IPS-NIHi7 (cell line): ENCODE measurements around the gene MTF1.
"Not testable (repeated sequence)": the region's sequence is repeated elsewhere in the genome, so short reads cannot be mapped to it uniquely, and the experiment has no call there.

ENCODE experiments used
- DNase-seq: peaks from one replicate; pipeline ENCODE4 v3.0.0; 2012; ENCODE audit warnings: mixed read lengths; ENCODE audit errors: extremely low spot score

The MTF1 gene

GRCh38 chr1:37859507-37860345 lies at the start of gene MTF1:
Gene MTF1 (minus strand): TSS chr1:37859592. CDS start chr1:37857658, 1,934 bp downstream.
- peak; percentile 100 for DNase-seq

DNA sequence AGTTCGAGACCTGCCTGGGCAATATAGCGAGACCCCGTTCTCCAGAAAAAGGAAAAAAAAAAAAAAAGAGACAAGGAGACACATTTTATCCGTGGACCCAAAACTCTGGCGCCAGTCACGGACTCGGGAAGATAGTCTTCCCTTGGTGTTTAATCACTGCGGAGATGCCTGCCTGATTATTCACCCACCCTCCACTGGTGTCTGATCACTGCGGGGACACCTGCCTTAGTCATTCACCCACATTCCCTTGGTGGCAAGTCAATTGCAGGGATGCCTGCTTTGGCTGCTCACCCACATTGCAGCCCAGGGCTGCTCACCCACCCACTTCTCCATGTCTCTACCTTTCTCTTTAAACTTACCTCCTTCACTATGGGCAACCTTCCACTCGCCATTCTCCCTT lies 49.1 kb upstream of the MTF1 start:
- DNase-seq, result not testable (repeated sequence)

- not testable (repeated sequence) for DNase-seq
Measured at GRCh38 chr1:37907416-37908125, 48.2 kb upstream of the MTF1 start.

DNA sequence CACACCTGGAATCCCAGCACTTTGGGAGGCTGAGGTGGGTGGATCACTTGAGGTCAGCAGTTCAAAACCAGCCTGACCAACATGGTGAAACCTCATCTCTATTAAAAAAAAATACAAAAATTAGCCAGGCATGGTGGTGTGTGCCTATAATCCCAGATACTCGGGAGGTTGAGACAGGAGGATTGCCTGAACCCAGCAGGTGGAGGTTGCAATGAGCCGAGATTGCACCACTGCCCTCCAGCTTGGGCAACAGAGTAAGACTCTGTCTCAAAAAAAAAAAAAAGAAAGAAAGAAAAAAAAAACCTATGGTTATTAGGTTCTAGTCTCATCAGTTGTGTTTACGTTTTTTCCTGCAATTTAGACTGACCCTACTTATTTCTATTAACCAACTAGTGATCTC lies 47.2 kb upstream of the MTF1 start:
- not testable (repeated sequence) for DNase-seq

DNA sequence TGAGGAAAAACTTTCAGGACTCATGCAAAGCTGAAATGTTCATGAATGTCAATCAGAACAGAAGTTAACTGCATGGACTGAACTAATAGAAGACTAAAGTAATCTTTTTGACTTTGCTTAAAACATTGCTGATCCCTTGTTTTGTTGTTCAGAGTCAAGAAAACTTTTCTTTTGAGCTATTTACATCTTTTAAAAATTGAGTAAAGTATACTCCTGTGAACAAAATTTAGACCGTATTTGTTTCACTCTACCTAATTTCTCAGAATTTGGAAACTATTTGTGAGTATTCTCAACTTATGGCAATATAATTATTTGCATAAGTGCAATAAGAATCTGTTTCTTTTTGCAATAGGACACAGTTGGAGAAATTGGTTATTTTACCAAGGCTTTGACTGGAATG lies 46.3 kb upstream of the MTF1 start:
- DNase-seq, result no peak

DNA sequence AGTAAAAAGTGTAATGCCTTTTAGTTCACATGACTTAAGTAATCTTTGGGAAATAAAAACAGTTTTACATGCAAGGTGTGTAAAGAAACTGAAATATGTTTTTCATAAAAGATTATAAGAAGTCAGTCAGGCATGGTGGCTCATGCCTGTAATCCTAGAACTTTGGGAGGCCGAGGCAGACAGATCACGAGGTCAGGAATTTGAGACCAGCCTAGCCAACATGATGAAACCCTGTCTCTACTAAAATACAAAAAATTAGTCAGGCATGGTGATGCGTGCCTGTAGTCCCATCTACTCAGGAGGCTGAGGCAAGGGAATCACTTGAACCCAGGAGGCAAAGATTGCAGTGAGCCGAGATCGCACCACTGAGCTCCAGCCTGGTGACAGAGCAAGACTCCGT lies 44.5 kb upstream of the MTF1 start:
- DNase-seq, result not testable (repeated sequence)

DNA sequence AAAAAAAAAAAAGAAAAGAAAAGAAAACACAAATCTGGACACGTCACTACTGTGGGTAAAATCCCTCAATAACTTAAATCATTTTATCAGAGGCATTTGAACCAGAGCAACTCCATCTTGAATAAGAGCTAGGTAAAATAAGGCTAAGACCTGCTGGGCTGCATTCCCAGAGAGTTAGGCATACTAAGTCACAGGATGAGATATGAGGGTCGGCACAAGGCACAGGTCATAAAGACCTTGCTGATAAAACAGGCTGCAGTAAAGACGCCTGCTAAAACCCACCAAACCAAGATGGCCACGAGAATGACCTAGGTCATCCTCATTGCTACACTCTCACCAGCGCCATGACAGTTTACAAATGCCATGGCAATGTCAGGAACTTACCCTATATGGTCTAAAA lies 43.6 kb upstream of the MTF1 start:
- no peak for DNase-seq

GRCh38 chr1:37901893-37902225 lies 42.5 kb upstream of the MTF1 start:
- no peak for DNase-seq

GRCh38 chr1:37901191-37901892 lies 42.0 kb upstream of the MTF1 start:
- DNase-seq, result no peak

GRCh38 chr1:37897563-37897962 lies 38.2 kb upstream of the MTF1 start:
- DNase-seq, result not testable (repeated sequence)

GRCh38 chr1:37893673-37894072 lies 34.3 kb upstream of the MTF1 start:
- DNase-seq, result no peak

DNA sequence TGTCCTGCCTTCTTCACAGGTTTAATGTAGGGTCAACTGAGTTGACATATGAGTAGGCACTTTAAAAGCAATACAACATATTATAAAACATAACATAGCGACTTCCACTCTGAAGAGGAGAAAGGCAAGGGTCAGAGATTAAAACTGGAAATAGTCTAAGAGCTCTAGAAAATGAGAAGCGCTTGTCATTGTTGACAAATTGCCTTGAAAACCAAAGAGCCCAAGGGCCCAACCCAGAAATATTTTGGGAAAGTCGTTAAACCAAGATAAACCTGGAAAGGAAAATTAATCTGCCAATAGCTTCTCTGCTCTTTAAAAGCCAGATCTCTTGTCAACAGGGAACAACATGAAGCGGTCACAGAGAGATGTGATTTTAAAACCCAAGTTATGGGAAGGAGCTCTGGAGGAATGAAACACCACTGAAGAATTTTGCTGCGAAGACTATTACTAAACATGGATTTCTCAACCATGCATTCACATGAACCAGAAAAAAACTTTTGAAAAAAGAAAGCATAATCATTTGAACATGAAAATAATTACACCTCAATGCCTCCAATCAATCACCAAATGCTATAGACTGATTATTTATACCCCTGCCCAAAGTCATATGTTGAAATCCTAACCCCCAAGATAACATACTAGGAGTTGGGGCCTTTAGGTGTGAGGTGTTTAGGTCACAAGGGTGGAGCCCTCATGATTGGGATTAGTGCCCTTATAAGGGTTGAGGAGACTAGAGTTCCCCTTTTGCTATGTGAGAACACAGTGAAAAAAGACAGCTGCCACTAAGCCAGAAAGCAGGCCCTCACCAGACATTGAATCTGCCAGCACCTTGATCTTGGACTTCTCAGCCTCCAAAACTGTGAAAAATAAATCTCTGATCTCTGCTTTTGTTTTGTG lies 33.0 kb upstream of the MTF1 start:
- no peak for DNase-seq

GRCh38 chr1:37890378-37891014 lies 31.1 kb upstream of the MTF1 start:
- peak; percentile 38 for DNase-seq

DNA sequence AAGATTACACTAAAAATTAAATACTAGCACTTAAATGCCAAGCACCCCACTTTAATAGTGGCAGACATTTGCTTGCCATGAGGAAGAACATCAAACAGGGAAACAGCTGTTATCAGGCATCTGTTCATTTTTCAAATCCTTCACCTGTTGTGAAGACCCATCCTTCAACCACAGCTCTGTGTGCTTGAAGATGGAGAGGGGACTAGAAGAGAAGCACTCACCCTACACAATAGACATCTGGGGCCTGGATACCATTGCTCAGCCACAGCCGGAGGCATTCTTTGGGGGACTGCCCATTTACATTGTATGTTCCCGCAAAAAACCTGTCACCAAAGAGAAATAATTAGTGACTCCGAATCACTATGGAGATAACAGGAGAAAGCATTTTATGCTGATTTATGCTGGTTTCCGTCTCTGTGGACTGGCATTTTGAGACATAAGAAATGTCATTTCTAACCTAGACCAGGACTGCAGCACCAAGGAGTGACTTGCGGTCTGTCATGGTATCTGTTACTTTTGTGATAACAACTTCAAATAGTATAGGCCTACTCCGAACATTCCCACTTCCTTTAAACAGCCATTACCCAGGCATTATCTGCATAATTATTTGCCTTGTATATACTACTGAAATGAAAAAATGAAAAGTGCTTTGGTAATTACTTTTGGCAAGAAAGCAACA lies 28.8 kb upstream of the MTF1 start:
- DNase-seq, result no peak

GRCh38 chr1:37884145-37884544 lies 24.8 kb upstream of the MTF1 start:
- DNase-seq, result no peak

DNA sequence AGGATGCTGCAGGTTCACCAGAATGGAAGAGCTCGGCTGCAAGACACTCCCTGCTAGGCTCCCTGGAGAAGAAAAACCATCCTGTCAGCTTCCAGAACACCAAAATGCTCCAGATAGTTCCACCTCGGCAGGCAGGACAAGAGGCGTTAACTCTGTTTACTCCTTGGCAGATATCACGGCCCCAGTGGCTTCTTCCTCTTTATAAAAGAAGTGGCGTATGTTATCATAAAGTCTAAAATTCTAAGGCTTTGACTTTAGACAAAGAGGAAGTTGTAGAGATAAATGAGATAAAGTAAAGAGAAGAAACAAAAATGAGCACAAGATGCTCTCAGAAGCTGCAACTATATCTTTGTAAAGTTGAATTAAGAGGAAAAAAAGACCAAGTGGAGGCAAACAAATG lies 24.3 kb upstream of the MTF1 start:
- DNase-seq, result no peak

GRCh38 chr1:37879865-37880264 lies 20.5 kb upstream of the MTF1 start:
- no peak for DNase-seq

DNA sequence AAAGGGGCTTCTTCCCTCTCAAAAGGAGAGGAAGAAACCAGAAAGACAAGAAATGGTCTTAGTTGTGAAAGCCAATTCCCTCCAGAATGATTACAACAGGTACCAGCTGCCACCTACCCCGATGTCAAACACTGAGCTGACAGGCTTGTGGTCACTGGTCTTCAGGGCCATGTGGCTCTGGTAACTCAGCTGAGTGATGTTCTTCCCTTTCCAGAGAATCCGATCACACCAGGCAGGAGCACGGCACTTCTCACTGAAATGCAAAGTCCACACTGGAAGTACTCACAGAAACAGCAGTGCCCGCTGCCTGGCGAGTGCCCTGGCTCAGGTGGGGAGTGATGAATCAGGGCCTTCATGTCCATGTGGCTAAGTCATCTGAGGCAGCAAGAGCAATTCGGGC lies 18.7 kb upstream of the MTF1 start:
- no peak for DNase-seq

DNA sequence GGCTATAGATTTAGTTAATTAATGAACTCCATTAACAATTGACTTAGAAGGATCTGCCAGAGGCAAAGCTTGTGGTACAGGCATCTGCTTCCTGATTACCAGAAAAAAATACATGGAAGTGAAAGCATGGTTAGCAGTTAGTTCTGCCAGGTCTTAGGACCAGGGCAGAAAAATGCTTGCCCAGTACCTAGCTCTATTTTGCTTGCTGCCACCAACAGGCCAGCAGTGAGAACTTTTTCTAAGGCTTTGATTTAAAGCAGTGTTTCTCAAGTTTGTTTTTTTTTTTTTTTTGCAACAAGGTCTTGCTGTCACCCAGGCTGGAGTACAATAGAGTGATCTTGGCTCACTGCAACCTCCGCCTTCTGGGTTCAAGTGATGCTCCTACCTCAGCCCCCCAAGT lies 16.4 kb upstream of the MTF1 start:
- peak; percentile 22 for DNase-seq

DNA sequence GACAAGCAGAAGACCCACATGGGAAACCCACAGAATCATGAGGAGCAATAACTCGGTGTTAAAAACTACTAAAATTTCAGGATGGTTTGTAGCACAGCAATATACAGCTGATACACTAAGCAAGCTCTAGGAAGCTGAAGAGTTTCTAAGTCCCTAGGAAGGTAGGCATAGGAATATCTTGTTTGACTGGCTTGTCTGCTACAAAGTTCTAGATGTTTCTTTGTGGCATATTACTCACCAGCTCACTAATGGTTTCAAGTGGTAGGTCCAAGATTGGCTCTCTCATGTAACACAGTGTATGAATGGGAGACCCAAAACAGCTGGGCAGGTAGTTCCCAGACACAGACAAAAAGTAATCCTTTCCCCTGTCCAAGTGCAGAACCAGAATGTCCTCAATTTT lies 13.3 kb upstream of the MTF1 start:
- DNase-seq, result no peak

GRCh38 chr1:37868466-37868865 lies 9.1 kb upstream of the MTF1 start:
- DNase-seq, result no peak
